ENCODE measurements around the gene AFG1L.
"Not testable (repeated sequence)": the region's sequence is repeated elsewhere in the genome, so short reads cannot be mapped to it uniquely, and the experiment has no call there.

Gene AFG1L

DNA sequence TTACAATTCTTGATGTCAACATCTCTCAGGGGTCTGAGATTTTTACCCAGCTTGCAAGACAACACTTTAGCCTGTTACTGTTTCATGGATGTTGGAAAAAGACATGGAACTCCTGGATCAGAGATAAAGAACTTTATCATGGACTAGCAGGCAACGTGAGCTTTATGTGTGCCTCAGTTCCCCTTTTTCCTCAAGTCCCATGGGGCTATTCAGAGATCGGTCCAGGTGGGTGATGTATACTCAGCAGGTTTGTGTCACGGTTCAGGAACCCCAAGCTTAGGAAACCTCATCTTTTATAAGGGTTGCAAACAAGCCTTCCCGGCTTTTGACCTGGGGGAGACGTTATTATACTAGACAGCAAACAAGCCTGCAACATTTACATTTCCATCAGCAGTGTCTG lies 15.0 kb downstream of the AFG1L start:
- TF ChIP-seq, protein P1, sequence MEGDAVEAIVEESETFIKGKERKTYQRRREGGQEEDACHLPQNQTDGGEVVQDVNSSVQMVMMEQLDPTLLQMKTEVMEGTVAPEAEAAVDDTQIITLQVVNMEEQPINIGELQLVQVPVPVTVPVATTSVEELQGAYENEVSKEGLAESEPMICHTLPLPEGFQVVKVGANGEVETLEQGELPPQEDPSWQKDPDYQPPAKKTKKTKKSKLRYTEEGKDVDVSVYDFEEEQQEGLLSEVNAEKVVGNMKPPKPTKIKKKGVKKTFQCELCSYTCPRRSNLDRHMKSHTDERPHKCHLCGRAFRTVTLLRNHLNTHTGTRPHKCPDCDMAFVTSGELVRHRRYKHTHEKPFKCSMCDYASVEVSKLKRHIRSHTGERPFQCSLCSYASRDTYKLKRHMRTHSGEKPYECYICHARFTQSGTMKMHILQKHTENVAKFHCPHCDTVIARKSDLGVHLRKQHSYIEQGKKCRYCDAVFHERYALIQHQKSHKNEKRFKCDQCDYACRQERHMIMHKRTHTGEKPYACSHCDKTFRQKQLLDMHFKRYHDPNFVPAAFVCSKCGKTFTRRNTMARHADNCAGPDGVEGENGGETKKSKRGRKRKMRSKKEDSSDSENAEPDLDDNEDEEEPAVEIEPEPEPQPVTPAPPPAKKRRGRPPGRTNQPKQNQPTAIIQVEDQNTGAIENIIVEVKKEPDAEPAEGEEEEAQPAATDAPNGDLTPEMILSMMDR (IDR thresholded peaks at IDR 0.05; ENCODE audit: control insufficient read depth, extremely low read depth, insufficient read depth): no peak

DNA sequence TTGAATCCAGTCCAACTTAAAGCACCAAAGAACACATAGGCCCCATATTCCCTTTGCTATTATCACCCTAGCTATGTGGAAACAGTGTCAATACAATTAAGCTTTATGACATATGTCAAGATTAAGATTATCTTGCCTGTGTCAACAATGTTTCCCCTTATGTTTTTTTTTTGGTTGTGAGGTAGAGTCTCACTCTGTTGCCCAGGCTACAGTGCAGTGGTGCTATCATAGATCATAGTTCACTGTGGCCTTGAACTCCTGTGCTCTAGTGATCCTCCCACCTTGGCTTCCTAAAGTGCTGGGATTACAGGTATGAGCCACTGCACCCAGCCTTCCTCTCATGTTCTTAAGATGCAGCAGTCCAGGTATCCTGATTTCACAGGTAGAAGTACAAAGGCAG lies 17.8 kb downstream of the AFG1L start:
- DNase-seq (ENCODE audit: low read depth): no peak
- no peak overlapping the region for H3K4me3 ChIP-seq (ENCODE audit: low read depth, low read length)
- TF ChIP-seq, protein P1 (IDR thresholded peaks at IDR 0.05; ENCODE audit: control insufficient read depth, extremely low read depth, insufficient read depth): no peak

More for the DNA sequence above, 15.0 kb downstream of the AFG1L start:
- DNase-seq (ENCODE audit: low read depth): no peak
- no peak overlapping the region for H3K4me3 ChIP-seq (ENCODE audit: low read depth, low read length)

- TF ChIP-seq, protein P1 (IDR thresholded peaks at IDR 0.05; ENCODE audit: control insufficient read depth, extremely low read depth, insufficient read depth): no peak
- no peak for DNase-seq (ENCODE audit: low read depth)
- no peak overlapping the region for H3K4me3 ChIP-seq (ENCODE audit: low read depth, low read length)
These were observed 26.4 kb downstream of the AFG1L start for GRCh38 chr6:108321253-108321747.

GRCh38 chr6:108322728-108323127 lies 27.9 kb downstream of the AFG1L start:
- TF ChIP-seq, protein P1 (IDR thresholded peaks at IDR 0.05; ENCODE audit: control insufficient read depth, extremely low read depth, insufficient read depth): no peak
- H3K4me3 ChIP-seq (ENCODE audit: low read depth, low read length): no peak overlapping the region

GRCh38 chr6:108323710-108324466 lies 29.0 kb downstream of the AFG1L start:
- DNase-seq (ENCODE audit: low read depth): no peak
- H3K4me3 ChIP-seq (ENCODE audit: low read depth, low read length): no peak overlapping the region
- TF ChIP-seq, protein P1 (IDR thresholded peaks at IDR 0.05; ENCODE audit: control insufficient read depth, extremely low read depth, insufficient read depth): no peak

More at GRCh38 chr6:108322728-108323127, 27.9 kb downstream of the AFG1L start:
- DNase-seq (ENCODE audit: low read depth): no peak

DNA sequence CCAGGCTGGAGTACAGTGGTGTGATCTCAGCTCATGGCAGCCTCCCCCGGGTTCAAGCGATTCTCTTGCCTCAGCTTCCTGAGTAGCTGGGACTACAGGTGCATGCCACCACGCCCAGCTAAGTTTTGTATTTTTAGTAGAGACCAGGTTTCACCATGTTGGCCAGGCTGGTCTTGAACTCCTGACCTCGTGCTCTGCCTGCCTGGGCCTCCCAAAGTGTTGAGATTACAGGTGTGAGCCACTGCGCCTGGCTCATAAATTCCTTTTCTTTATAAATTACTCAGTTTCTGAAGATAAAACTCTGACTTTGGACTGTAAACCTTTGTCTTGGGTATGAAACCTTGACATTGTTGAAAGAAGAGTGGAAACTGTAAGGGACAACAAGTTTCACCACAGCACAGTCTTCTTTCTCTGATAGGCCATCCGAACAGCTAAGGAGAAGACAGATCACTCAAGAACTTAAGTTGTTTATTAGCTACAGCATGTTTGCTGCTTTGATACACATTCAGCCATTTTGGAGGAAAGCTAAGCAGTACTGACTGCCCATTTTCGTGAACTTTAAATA lies 35.4 kb downstream of the AFG1L start:
- DNase-seq (ENCODE audit: low read depth); H3K4me3 ChIP-seq (ENCODE audit: low read depth, low read length): not testable (repeated sequence)

DNA sequence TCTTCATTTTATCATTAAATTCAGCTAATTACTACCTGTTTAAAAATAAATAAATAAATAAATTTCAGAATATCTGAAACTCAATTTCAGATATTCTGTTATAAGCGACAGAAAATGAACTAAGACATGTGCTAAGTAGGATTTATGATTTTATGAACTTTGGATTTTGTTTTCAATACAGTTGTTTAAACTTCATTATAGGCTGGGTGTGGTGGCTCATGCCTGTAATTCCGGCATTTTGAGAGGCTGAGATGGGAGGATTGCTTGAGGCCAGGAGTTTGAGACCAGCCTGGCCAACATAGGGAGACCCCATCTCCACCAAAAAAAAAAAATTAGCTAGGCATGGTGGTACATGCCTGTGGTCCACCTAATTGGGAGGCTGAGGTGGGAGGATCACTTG lies 36.0 kb downstream of the AFG1L start:
- TF ChIP-seq, protein P1 (IDR thresholded peaks at IDR 0.05; ENCODE audit: control insufficient read depth, extremely low read depth, insufficient read depth): no peak
- H3K4me3 ChIP-seq (ENCODE audit: low read depth, low read length): no peak overlapping the region
- DNase-seq (ENCODE audit: low read depth): no peak

Measured in LNCaP clone FGC (cell line).